NCI-H69 (cell line): ENCODE data around the gene PGM1.
A peak's percentile ranks its signal among the peaks of the same experiment; 100 is the strongest.

ENCODE experiments used
- DNase-seq: peaks from one replicate; lab custom pipeline; 2025; lab: John Stamatoyannopoulos, UW

Gene PGM1

GRCh38 chr1:63633281-63633680 lies 40.1 kb downstream of the PGM1 start:
- DNase-seq = no peak

GRCh38 chr1:63634471-63634870 lies 41.3 kb downstream of the PGM1 start:
- DNase-seq = no peak

- DNase-seq = no peak
These were observed 42.5 kb downstream of the PGM1 start for GRCh38 chr1:63635681-63636080.

GRCh38 chr1:63636192-63637105 lies 43.2 kb downstream of the PGM1 start:
- no peak for DNase-seq

GRCh38 chr1:63638471-63638870 lies 45.3 kb downstream of the PGM1 start:
- no peak for DNase-seq

GRCh38 chr1:63638875-63639274 lies 45.7 kb downstream of the PGM1 start:
- DNase-seq = no peak

GRCh38 chr1:63640633-63641567 lies 47.7 kb downstream of the PGM1 start:
- DNase-seq = no peak

GRCh38 chr1:63641615-63642014 lies 48.4 kb downstream of the PGM1 start:
- DNase-seq = no peak

GRCh38 chr1:63642901-63643300 lies 49.7 kb downstream of the PGM1 start:
- DNase-seq = peak; percentile 9

GRCh38 chr1:63643517-63643916 lies 50.3 kb downstream of the PGM1 start:
- DNase-seq = no peak

- DNase-seq = peak; percentile 66
These were observed 50.7 kb downstream of the PGM1 start for GRCh38 chr1:63643926-63644325.

GRCh38 chr1:63645317-63645716 lies 52.1 kb downstream of the PGM1 start:
- no peak for DNase-seq

GRCh38 chr1:63648689-63649088 lies 55.5 kb downstream of the PGM1 start:
- no peak for DNase-seq

GRCh38 chr1:63651161-63651701 lies 58.0 kb downstream of the PGM1 start:
- no peak for DNase-seq

GRCh38 chr1:63653976-63654375 lies 60.8 kb downstream of the PGM1 start:
- no peak for DNase-seq

GRCh38 chr1:63659448-63659847 lies 66.2 kb downstream of the PGM1 start:
- DNase-seq = no peak

GRCh38 chr1:63662056-63662836 lies 69.0 kb downstream of the PGM1 start:
- DNase-seq = peak; percentile 4

GRCh38 chr1:63662841-63663240 lies 69.6 kb downstream of the PGM1 start:
- DNase-seq = no peak

GRCh38 chr1:63663301-63663700 lies 70.1 kb downstream of the PGM1 start:
- DNase-seq = no peak

- DNase-seq = no peak
These were observed 70.7 kb downstream of the PGM1 start for GRCh38 chr1:63663873-63664272.

GRCh38 chr1:63664742-63665141 lies 71.5 kb downstream of the PGM1 start:
- DNase-seq = no peak

- DNase-seq = no peak
These were observed 72.2 kb downstream of the PGM1 start for GRCh38 chr1:63665410-63665809.
